AG09309 (cell line): ENCODE results near the gene TCERG1L.

Experiments used
- DNase-seq: peaks from one replicate; pipeline ENCODE4 v3.0.0-alpha.2; 2010; ENCODE audit warnings: low read depth
- H3K4me3 ChIP-seq: 2 replicates; pipeline ENCODE4 v1.5.1; 2011; ENCODE audit warnings: mild to moderate bottlenecking, low read depth, low read length, moderate library complexity; ENCODE audit not compliant: control insufficient read depth
- TF ChIP-seq, protein P1 (sequence below): IDR thresholded peaks from 2 replicates; pipeline ENCODE4 v1.5.1; 2011; ENCODE audit warnings: mild to moderate bottlenecking, low read depth, low read length, inconsistent platforms; ENCODE audit not compliant: insufficient read depth, control insufficient read depth; ENCODE audit errors: missing control alignments

TCERG1L gene

GRCh38 chr10:131050162-131050766, 261.3 kb downstream of the TCERG1L start:
- H3K4me3 ChIP-seq: no peak overlapping the region
- no peak for DNase-seq
- TF ChIP-seq, protein P1, sequence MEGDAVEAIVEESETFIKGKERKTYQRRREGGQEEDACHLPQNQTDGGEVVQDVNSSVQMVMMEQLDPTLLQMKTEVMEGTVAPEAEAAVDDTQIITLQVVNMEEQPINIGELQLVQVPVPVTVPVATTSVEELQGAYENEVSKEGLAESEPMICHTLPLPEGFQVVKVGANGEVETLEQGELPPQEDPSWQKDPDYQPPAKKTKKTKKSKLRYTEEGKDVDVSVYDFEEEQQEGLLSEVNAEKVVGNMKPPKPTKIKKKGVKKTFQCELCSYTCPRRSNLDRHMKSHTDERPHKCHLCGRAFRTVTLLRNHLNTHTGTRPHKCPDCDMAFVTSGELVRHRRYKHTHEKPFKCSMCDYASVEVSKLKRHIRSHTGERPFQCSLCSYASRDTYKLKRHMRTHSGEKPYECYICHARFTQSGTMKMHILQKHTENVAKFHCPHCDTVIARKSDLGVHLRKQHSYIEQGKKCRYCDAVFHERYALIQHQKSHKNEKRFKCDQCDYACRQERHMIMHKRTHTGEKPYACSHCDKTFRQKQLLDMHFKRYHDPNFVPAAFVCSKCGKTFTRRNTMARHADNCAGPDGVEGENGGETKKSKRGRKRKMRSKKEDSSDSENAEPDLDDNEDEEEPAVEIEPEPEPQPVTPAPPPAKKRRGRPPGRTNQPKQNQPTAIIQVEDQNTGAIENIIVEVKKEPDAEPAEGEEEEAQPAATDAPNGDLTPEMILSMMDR: no peak

- TF ChIP-seq, protein P1: no peak
- no peak for DNase-seq
- H3K4me3 ChIP-seq: no peak overlapping the region
These were observed 262.5 kb downstream of the TCERG1L start for GRCh38 chr10:131049016-131049415.

GRCh38 chr10:131048606-131049005, 262.9 kb downstream of the TCERG1L start:
- TF ChIP-seq, protein P1: no peak
- no peak overlapping the region for H3K4me3 ChIP-seq

DNA sequence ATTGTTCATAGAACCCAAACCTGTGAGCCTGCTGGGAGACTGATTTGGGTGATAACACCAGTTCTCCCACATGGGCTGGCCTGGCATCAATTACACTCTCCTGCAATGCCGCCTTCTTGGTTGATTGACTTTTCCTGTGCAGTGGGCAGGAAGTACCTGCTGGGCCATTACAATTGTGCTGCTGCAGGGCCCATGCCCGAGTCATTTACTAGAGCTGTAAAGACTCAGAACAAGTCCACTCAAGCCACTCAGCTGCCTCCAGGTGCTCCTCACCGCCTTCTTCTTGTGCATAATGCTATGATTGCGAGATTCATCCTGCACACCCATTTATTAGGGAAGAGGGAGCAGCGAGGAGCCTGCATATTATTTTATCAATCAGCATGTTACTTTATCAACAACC, 264.0 kb downstream of the TCERG1L start:
- H3K4me3 ChIP-seq: no peak overlapping the region
- TF ChIP-seq, protein P1: no peak
- no peak for DNase-seq

More at GRCh38 chr10:131048606-131049005, 262.9 kb downstream of the TCERG1L start:
- DNase-seq: no peak

DNA sequence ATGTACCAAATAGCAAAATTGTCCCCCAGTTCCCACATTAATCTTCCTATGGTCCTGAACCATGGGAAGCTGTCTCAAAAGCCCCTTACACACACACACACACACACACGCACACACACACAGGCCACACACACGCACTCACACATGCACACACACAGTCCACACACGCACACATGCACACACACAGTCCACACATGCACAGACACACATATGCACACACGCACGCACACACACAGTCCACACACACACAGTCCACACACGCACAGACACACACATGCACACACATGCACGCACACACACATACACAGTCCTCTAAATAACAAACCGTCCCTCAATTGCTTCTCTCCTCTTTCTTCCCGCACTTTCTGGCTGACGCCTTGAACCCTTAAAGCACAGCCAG, 265.3 kb downstream of the TCERG1L start:
- TF ChIP-seq, protein P1: no peak
- no peak for DNase-seq
- H3K4me3 ChIP-seq: no peak overlapping the region

GRCh38 chr10:131044379-131045111, 267.0 kb downstream of the TCERG1L start:
- TF ChIP-seq, protein P1: no peak
- no peak overlapping the region for H3K4me3 ChIP-seq
- DNase-seq: no peak
